CD4-positive, alpha-beta T cell (primary cell): ENCODE results near the gene PRKCA. TPM values are rescaled to one million over a fixed set of nuclear protein-coding genes. Genes with fewer than 3 reads are reported as not detected.

Experiments used
- ATAC-seq: fragments of 200-7000 bp; cut with Tn5 transposase; one replicate; pipeline ENCODE4 v1.10.0; 2022; ENCODE audit warnings: mild to moderate bottlenecking; ENCODE audit not compliant: poor library complexity
- CTCF ChIA-PET: fragments of 350-600 bp; sonication (Branson Sonifier 250); formaldehyde crosslinking; loops from one replicate; lab custom pipeline; 2021; ENCODE audit warnings: antibody characterized with exemption, inconsistent platforms; lab: Charles Lee
- POLR2A ChIA-PET: fragments of 350-600 bp; sonication (Branson Sonifier 250); formaldehyde crosslinking; loops from one replicate; lab custom pipeline; 2021; ENCODE audit warnings: antibody characterized with exemption, inconsistent platforms; lab: Charles Lee
- DNase-seq, 14 experiments: peaks; one replicate each; pipeline ENCODE4 v3.0.0-alpha.2; 2013 to 2020; ENCODE audit warnings: mixed read lengths in 2 of 14
- H3K27ac ChIP-seq, 2 donors: one replicate each; pipeline versions ENCODE4 v1.5.1 to v1.7.0; 2013; ENCODE audit warnings: low read length in 2 of 2, low read depth in 1 of 2, mild to moderate bottlenecking in 1 of 2
- H3K27me3 ChIP-seq, 2 experiments: 1 replicate in 1 of 2; 2 replicates in 1 of 2; pipeline versions ENCODE4 v1.6.1 to v1.7.0; 2013; ENCODE audit warnings: low read length in 2 of 2, control low read depth in 1 of 2, mild to moderate bottlenecking in 1 of 2, moderate library complexity in 1 of 2; ENCODE audit not compliant: insufficient read depth in 2 of 2, control insufficient read depth in 1 of 2
- H3K36me3 ChIP-seq: one replicate; pipeline ENCODE4 v1.6.1; 2013; ENCODE audit warnings: low read length, control low read depth; ENCODE audit not compliant: insufficient read depth
- H3K4me1 ChIP-seq: one replicate; pipeline ENCODE4 v1.6.1; 2013; ENCODE audit warnings: low read length, control low read depth; ENCODE audit not compliant: insufficient read depth
- H3K4me3 ChIP-seq: one replicate; pipeline ENCODE4 v1.5.1; 2013; ENCODE audit warnings: mild to moderate bottlenecking, low read length, moderate library complexity
- H3K9me3 ChIP-seq, 2 experiments: 1 replicate in 1 of 2; 2 replicates in 1 of 2; pipeline versions ENCODE4 v1.6.1 to v1.7.0; 2013; ENCODE audit warnings: low read length in 2 of 2, mild to moderate bottlenecking in 2 of 2, control low read depth in 1 of 2, moderate library complexity in 1 of 2; ENCODE audit not compliant: control insufficient read depth in 1 of 2, insufficient read depth in 1 of 2
- H3K27ac Mint-ChIP-seq: one replicate; pipeline ENCODE4 v1.8.0; 2020; ENCODE audit warnings: mixed read lengths
- H3K27me3 Mint-ChIP-seq: one replicate; pipeline ENCODE4 v1.8.0; 2021; ENCODE audit warnings: mixed read lengths
- H3K36me3 Mint-ChIP-seq: one replicate; pipeline ENCODE4 v1.8.0; 2021; ENCODE audit warnings: low read depth, mixed read lengths
- H3K4me1 Mint-ChIP-seq: one replicate; pipeline ENCODE4 v1.8.0; 2021; ENCODE audit warnings: low read depth, mixed read lengths
- H3K4me3 Mint-ChIP-seq: one replicate; pipeline ENCODE4 v1.8.0; 2020; ENCODE audit warnings: mild to moderate bottlenecking, mixed read lengths
- H3K9me3 Mint-ChIP-seq: one replicate; pipeline ENCODE4 v1.8.0; 2020; ENCODE audit warnings: mixed read lengths
- CTCF ChIP-seq: fragments of 200-600 bp; IDR thresholded peaks from one replicate; pipeline ENCODE4 v1.8.0; 2022; ENCODE audit warnings: antibody characterized with exemption, mild to moderate bottlenecking
- intact Hi-C, 2 experiments: fragments of 100-400 bp; cut with DNase I in 1 of 2; cut with micrococcal nuclease in 1 of 2; formaldehyde crosslinking; loops; one replicate each; pipeline versions ENCODE4 v1.15.1 to v1.9.0; 2023 to 2025; cut with DNase I, micrococcal nuclease
- total RNA-seq, 174 experiments: library from RNA in 2 of 174; stranded (reverse) in 2 of 174; gene quantifications; one replicate each; pipeline ENCODE4 v1.2.3 and lab custom pipeline; 2021 to 2026

The PRKCA gene
- total RNA-seq, 2 experiments from 2014 or later, result 84.8 to 88.6 TPM

- no peaks in the 10 kb centered on the region for H3K27me3 ChIP-seq
- H3K4me3 ChIP-seq, result no peak overlapping the region
- no peaks in the 10 kb centered on the region for H3K9me3 ChIP-seq
- ATAC-seq (no peak), DNase-seq (no peak)
- Mint-ChIP-seq H3K4me1 (no peaks in the 10 kb centered on the region), H3K4me3 (no peak overlapping the region), H3K36me3 (peaks cover 77% of the 10 kb centered on the region), H3K9me3 (no peaks in the 10 kb centered on the region), H3K27ac (no peak overlapping the region), H3K27me3 (no peaks in the 10 kb centered on the region)
- intact Hi-C loops, result no loop called here
- POLR2A ChIA-PET, result no interaction called here
- no peaks in the 10 kb centered on the region for H3K4me1 ChIP-seq
- CTCF ChIA-PET, result no interaction called here
- peaks cover 30% of the 10 kb centered on the region for H3K36me3 ChIP-seq
- H3K27ac ChIP-seq, result no peak overlapping the region
- no peak for TF ChIP-seq CTCF
These were observed 480.4 kb downstream of the PRKCA start for GRCh38 chr17:66782851-66783250.

- DNase-seq (no peak), ATAC-seq (no peak)
- Histone ChIP-seq H3K9me3 (no peaks in the 10 kb centered on the region), H3K27ac (no peak overlapping the region), H3K4me1 (no peaks in the 10 kb centered on the region), H3K4me3 (no peak overlapping the region), H3K36me3 (peaks cover 37% of the 10 kb centered on the region), H3K27me3 (no peaks in the 10 kb centered on the region)
- ChIA-PET POLR2A (no interaction called here), CTCF (no interaction called here)
- Mint-ChIP-seq H3K4me1 (no peaks in the 10 kb centered on the region), H3K9me3 (no peaks in the 10 kb centered on the region), H3K27me3 (no peaks in the 10 kb centered on the region), H3K27ac (no peak overlapping the region), H3K36me3 (peaks cover 79% of the 10 kb centered on the region), H3K4me3 (no peak overlapping the region)
- no peak for TF ChIP-seq CTCF
- intact Hi-C loops, result no loop called here
These were observed 481.4 kb downstream of the PRKCA start for GRCh38 chr17:66783656-66784381.

GRCh38 chr17:66784621-66785364 is 482.4 kb downstream of the PRKCA start:
- CTCF ChIA-PET, result no interaction called here

More at GRCh38 chr17:66784621-66785364, 482.4 kb downstream of the PRKCA start:
- no peak overlapping the region for H3K27ac ChIP-seq
- Mint-ChIP-seq H3K36me3 (peaks cover 75% of the 10 kb centered on the region), H3K9me3 (no peaks in the 10 kb centered on the region), H3K27ac (no peak overlapping the region), H3K4me1 (no peaks in the 10 kb centered on the region), H3K27me3 (no peaks in the 10 kb centered on the region), H3K4me3 (no peak overlapping the region)
- TF ChIP-seq CTCF, result no peak
- no peaks in the 10 kb centered on the region for H3K27me3 ChIP-seq
- H3K4me3 ChIP-seq, result no peak overlapping the region
- ATAC-seq, result no peak
- no peaks in the 10 kb centered on the region for H3K9me3 ChIP-seq
- H3K36me3 ChIP-seq, result peaks cover 47% of the 10 kb centered on the region
- DNase-seq, result no peak
- no peaks in the 10 kb centered on the region for H3K4me1 ChIP-seq
- intact Hi-C loops, result no loop called here
- POLR2A ChIA-PET, result no interaction called here
